Liver (tissue), 9 donors: ENCODE measurements around the gene NRF1. TPM values are rescaled to one million over a fixed set of nuclear protein-coding genes. Genes with fewer than 3 reads are reported as not detected.

Source experiments
- DNase-seq: peaks from one replicate; pipeline ENCODE4 v3.0.0-alpha.2; 2017; ENCODE audit warnings: low spot score
- H3K27ac ChIP-seq, 2 donors: one replicate each; pipeline ENCODE4 v1.7.0; 2013; ENCODE audit warnings: inconsistent platforms in 2 of 2, low read length in 2 of 2, control low read depth in 1 of 2, low read depth in 1 of 2, mild to moderate bottlenecking in 1 of 2
- H3K27me3 ChIP-seq, 4 donors: one replicate each; pipeline versions ENCODE4 v1.6.1 to v1.7.0; 2013; ENCODE audit warnings: low read length in 3 of 4, inconsistent platforms in 1 of 4, mild to moderate bottlenecking in 1 of 4, moderate library complexity in 1 of 4; ENCODE audit not compliant: control insufficient read depth in 4 of 4, insufficient read depth in 4 of 4
- H3K36me3 ChIP-seq, 4 donors: one replicate each; pipeline versions ENCODE4 v1.6.1 to v1.7.0; 2013; ENCODE audit warnings: low read length in 3 of 4, mild to moderate bottlenecking in 3 of 4, low read depth in 1 of 4, moderate library complexity in 1 of 4; ENCODE audit not compliant: control insufficient read depth in 4 of 4, insufficient read depth in 3 of 4
- H3K4me1 ChIP-seq, 4 donors: one replicate each; pipeline versions ENCODE4 v1.6.1 to v1.7.0; 2013; ENCODE audit warnings: low read length in 3 of 4, mild to moderate bottlenecking in 3 of 4, moderate library complexity in 1 of 4; ENCODE audit not compliant: control insufficient read depth in 4 of 4, insufficient read depth in 4 of 4
- H3K4me3 ChIP-seq, 3 donors: one replicate each; pipeline versions ENCODE4 v1.6.1 to v1.7.0; 2013; ENCODE audit warnings: low read length in 3 of 3, control low read depth in 1 of 3, low read depth in 1 of 3, mild to moderate bottlenecking in 1 of 3
- H3K9ac ChIP-seq, 2 donors: one replicate each; pipeline ENCODE4 v1.7.0; 2013; ENCODE audit warnings: low read length in 2 of 2, mild to moderate bottlenecking in 2 of 2, moderate library complexity in 2 of 2, control low read depth in 1 of 2, low read depth in 1 of 2
- H3K9me3 ChIP-seq, 4 donors: one replicate each; pipeline versions ENCODE4 v1.6.1 to v1.7.0; 2013; ENCODE audit warnings: low read length in 3 of 4; ENCODE audit not compliant: control insufficient read depth in 4 of 4
- EGR1 ChIP-seq, 2 donors: IDR thresholded peaks; 2 replicates each; pipeline ENCODE4 v1.6.1; 2016 to 2018; ENCODE audit warnings: antibody characterized with exemption in 2 of 2, low read depth in 2 of 2
- GABPA ChIP-seq, 2 donors: IDR thresholded peaks in 1 of 2; conservative IDR thresholded peaks in 1 of 2; 2 replicates each; pipeline ENCODE4 v1.6.1; 2016; ENCODE audit warnings: antibody characterized with exemption in 2 of 2, mild to moderate bottlenecking in 1 of 2, moderate library complexity in 1 of 2
- HNF4A ChIP-seq, 2 donors: conservative IDR thresholded peaks; 2 replicates each; pipeline ENCODE4 v1.6.1; 2016; ENCODE audit warnings: antibody characterized with exemption in 2 of 2, mild to moderate bottlenecking in 2 of 2
- HNF4G ChIP-seq: IDR thresholded peaks from 2 replicates; pipeline ENCODE4 v1.6.1; 2016; ENCODE audit warnings: antibody characterized with exemption
- JUND ChIP-seq, 2 donors: IDR thresholded peaks; 2 replicates each; pipeline ENCODE4 v1.6.1; 2016; ENCODE audit warnings: antibody characterized with exemption in 2 of 2
- MAX ChIP-seq: IDR thresholded peaks from 2 replicates; pipeline ENCODE4 v1.6.1; 2016; ENCODE audit warnings: antibody characterized with exemption
- NR2F2 ChIP-seq: IDR thresholded peaks from 2 replicates; pipeline ENCODE4 v1.6.1; 2016; ENCODE audit warnings: antibody characterized with exemption
- RAD21 ChIP-seq, 2 donors: IDR thresholded peaks; 2 replicates each; pipeline ENCODE4 v1.6.1; 2016; ENCODE audit warnings: antibody characterized with exemption in 2 of 2, mild to moderate bottlenecking in 2 of 2
- REST ChIP-seq: IDR thresholded peaks from 2 replicates; pipeline ENCODE4 v1.6.1; 2016; ENCODE audit warnings: antibody characterized with exemption, mild to moderate bottlenecking
- RXRA ChIP-seq, 2 donors: IDR thresholded peaks; 2 replicates each; pipeline ENCODE4 v1.6.1; 2017 to 2018; ENCODE audit warnings: antibody characterized with exemption in 2 of 2, mild to moderate bottlenecking in 1 of 2
- SP1 ChIP-seq: IDR thresholded peaks from 2 replicates; pipeline ENCODE4 v1.6.1; 2018; ENCODE audit warnings: antibody characterized with exemption, mild to moderate bottlenecking
- TAF1 ChIP-seq: conservative IDR thresholded peaks from 2 replicates; pipeline ENCODE4 v1.6.1; 2016; ENCODE audit warnings: antibody characterized with exemption, mild to moderate bottlenecking
- YY1 ChIP-seq: IDR thresholded peaks from 2 replicates; pipeline ENCODE4 v1.6.1; 2016; ENCODE audit warnings: antibody characterized with exemption, mild to moderate bottlenecking
- WGBS: extraction: QIAGEN DNeasy Blood & Tissue Kit; methylation state at CpG from one replicate; pipeline ENCODE4 v1.1.7; 2013; 5-methylcytosine and 5-hydroxymethylcytosine counted together
- polyA plus RNA-seq, 2 donors: library from polyadenylated mRNA; stranded (reverse) in 1 of 2; unstranded in 1 of 2; fragments of 200-250 nt in 1 of 2; fragments of >200 nt in 1 of 2; fragmentation: Nextera tagmentation in 1 of 2; extraction: Ambion mirVana in 1 of 2; gene quantifications; one replicate each; pipeline versions ENCODE4 v1.2.1 to v1.2.3, GENCODE V29; 2013 to 2015
- total RNA-seq, 2 donors: library from RNA; depleted of rRNA; stranded (reverse); fragments of >200 nt; gene quantifications; one replicate each; pipeline ENCODE4 v1.2.3, GENCODE V29; 2014
- TF ChIP-seq, protein P1 (sequence below): fragments of 150-350 bp; IDR thresholded peaks from 2 replicates; pipeline ENCODE4 v1.5.1; 2017; ENCODE audit warnings: improper control_type of control experiment, low read depth, low read length; ENCODE audit not compliant: missing input control
- TF ChIP-seq, protein P2 (sequence below): IDR thresholded peaks from 2 replicates; pipeline ENCODE4 v1.6.1; 2016; ENCODE audit warnings: antibody characterized with exemption
- TF ChIP-seq, protein P3 (sequence below): IDR thresholded peaks from 2 replicates; pipeline ENCODE4 v1.6.1; 2016; ENCODE audit warnings: antibody characterized with exemption
- donor health status: healthy.
- donor health status: healthy.
- donor health status: healthy.
- donor health status: healthy.
- donor health status: healthy.

NRF1 gene
- total and polyA plus RNA-seq, 4 donors: 1.3 to 14.8 (median 5.3) TPM

GRCh38 chr7:129665013-129665401 is 53.5 kb downstream of the NRF1 start:
- DNase-seq: no peak
- Histone ChIP-seq H3K9ac (no peak overlapping the region), H3K27ac (no peak overlapping the region), H3K36me3 (peaks cover 0 to 9% (median 3%) of the 10 kb centered on the region in 4 donors), H3K4me3 (no peak overlapping the region), H3K27me3 (no peaks in the 10 kb centered on the region), H3K4me1 (no peaks in the 10 kb centered on the region), H3K9me3 (peaks cover 0 to 7% (median 0%) of the 10 kb centered on the region in 4 donors)
- 92% methylated on average over 3 of the region's 3 CpGs for WGBS
- TF ChIP-seq SP1: no peak
- no peak for TF ChIP-seq RAD21 (IDR thresholded peaks at IDR 0.05)
- TF ChIP-seq MAX: no peak
- no peak for TF ChIP-seq HNF4A (conservative IDR thresholded peaks at IDR 0.05)
- TF ChIP-seq TAF1: no peak
- TF ChIP-seq EGR1 (IDR thresholded peaks at IDR 0.05; ENCODE audit: low read depth in 2 of 2): no peak
- TF ChIP-seq RXRA (IDR thresholded peaks at IDR 0.05): no peak
- TF ChIP-seq, protein P1, sequence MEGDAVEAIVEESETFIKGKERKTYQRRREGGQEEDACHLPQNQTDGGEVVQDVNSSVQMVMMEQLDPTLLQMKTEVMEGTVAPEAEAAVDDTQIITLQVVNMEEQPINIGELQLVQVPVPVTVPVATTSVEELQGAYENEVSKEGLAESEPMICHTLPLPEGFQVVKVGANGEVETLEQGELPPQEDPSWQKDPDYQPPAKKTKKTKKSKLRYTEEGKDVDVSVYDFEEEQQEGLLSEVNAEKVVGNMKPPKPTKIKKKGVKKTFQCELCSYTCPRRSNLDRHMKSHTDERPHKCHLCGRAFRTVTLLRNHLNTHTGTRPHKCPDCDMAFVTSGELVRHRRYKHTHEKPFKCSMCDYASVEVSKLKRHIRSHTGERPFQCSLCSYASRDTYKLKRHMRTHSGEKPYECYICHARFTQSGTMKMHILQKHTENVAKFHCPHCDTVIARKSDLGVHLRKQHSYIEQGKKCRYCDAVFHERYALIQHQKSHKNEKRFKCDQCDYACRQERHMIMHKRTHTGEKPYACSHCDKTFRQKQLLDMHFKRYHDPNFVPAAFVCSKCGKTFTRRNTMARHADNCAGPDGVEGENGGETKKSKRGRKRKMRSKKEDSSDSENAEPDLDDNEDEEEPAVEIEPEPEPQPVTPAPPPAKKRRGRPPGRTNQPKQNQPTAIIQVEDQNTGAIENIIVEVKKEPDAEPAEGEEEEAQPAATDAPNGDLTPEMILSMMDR: no peak
- no peak for TF ChIP-seq YY1
- TF ChIP-seq REST: no peak
- no peak for TF ChIP-seq NR2F2
- TF ChIP-seq GABPA (IDR thresholded peaks at IDR 0.05 in 1 of 2, conservative IDR thresholded peaks at IDR 0.05 in 1 of 2): no peak
- TF ChIP-seq, protein P2, sequence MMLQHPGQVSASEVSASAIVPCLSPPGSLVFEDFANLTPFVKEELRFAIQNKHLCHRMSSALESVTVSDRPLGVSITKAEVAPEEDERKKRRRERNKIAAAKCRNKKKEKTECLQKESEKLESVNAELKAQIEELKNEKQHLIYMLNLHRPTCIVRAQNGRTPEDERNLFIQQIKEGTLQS: no peak
- TF ChIP-seq, protein P3, sequence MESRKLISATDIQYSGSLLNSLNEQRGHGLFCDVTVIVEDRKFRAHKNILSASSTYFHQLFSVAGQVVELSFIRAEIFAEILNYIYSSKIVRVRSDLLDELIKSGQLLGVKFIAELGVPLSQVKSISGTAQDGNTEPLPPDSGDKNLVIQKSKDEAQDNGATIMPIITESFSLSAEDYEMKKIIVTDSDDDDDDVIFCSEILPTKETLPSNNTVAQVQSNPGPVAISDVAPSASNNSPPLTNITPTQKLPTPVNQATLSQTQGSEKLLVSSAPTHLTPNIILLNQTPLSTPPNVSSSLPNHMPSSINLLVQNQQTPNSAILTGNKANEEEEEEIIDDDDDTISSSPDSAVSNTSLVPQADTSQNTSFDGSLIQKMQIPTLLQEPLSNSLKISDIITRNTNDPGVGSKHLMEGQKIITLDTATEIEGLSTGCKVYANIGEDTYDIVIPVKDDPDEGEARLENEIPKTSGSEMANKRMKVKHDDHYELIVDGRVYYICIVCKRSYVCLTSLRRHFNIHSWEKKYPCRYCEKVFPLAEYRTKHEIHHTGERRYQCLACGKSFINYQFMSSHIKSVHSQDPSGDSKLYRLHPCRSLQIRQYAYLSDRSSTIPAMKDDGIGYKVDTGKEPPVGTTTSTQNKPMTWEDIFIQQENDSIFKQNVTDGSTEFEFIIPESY: no peak
- TF ChIP-seq JUND (IDR thresholded peaks at IDR 0.05): no peak

GRCh38 chr7:129667116-129667515 is 55.6 kb downstream of the NRF1 start:
- Histone ChIP-seq H3K4me1 (no peaks in the 10 kb centered on the region), H3K9ac (no peak overlapping the region), H3K27ac (no peak overlapping the region), H3K27me3 (no peaks in the 10 kb centered on the region), H3K9me3 (no peaks in the 10 kb centered on the region), H3K36me3 (peaks cover 0 to 8% (median 3%) of the 10 kb centered on the region in 4 donors), H3K4me3 (no peak overlapping the region)
- DNase-seq: no peak
- WGBS: 98% methylated on average over 4 of the region's 4 CpGs
- TF ChIP-seq MAX (no peak), HNF4G (no peak), NR2F2 (no peak)
